GM12878 (cell line): ENCODE measurements around the gene ITPR3. TPM values are rescaled to one million over a fixed set of nuclear protein-coding genes. Genes with fewer than 3 reads are reported as not detected.

ENCODE experiments used
- ATAC-seq: fragments of 200-7000 bp; cut with Tn5 transposase; 3 replicates; pipeline ENCODE4 v1.9.1; 2020; ENCODE audit warnings: mild to moderate bottlenecking, moderate library complexity
- BruUV-seq: library from RNA; stranded (reverse); fragments of 400-500 nt; replicated peaks from 2 replicates; lab custom pipeline; 2021; lab: Mats Ljungman, UMichigan
- CTCF ChIA-PET: fragments of 300-600 bp; sonication (Branson Sonifier 250); formaldehyde crosslinking; extraction: SDS; loops from one replicate; lab custom pipeline; 2021; ENCODE audit warnings: inconsistent platforms; lab: Yijun Ruan, JAX
- POLR2A ChIA-PET: fragments of 350-600 bp; formaldehyde crosslinking; extraction: SDS; loops from one replicate; lab custom pipeline; 2021; ENCODE audit warnings: inconsistent platforms; lab: Charles Lee
- RAD21 ChIA-PET: fragments of 300-600 bp; sonication (Branson Sonifier 250); formaldehyde crosslinking; loops from one replicate; lab custom pipeline; 2023; ENCODE audit warnings: antibody characterized with exemption; ENCODE audit not compliant: unreplicated experiment; lab: Charles Lee
- SMC1A ChIA-PET: fragments of 300-600 bp; sonication (Branson Sonifier 250); formaldehyde crosslinking; loops from one replicate; lab custom pipeline; 2023; ENCODE audit not compliant: unreplicated experiment, uncharacterized antibody; lab: Charles Lee
- DNase-seq: peaks from one replicate; pipeline ENCODE4 v3.0.0-alpha.2; 2011; ENCODE audit warnings: low read depth, low spot score
- FAIRE-seq: peaks from 3 replicates; lab custom pipeline; 2011; peaks lifted over from hg19 to GRCh38; lab: Jason Lieb, UNC
- H2AFZ ChIP-seq: 2 replicates; pipeline ENCODE4 v1.6.0; 2011; ENCODE audit warnings: low read depth, low read length, control low read depth; ENCODE audit not compliant: control insufficient read depth
- H3K27ac ChIP-seq: 2 replicates; pipeline ENCODE4 v1.5.1; 2011; ENCODE audit warnings: control low read depth; ENCODE audit not compliant: control insufficient read depth, insufficient read depth
- H3K27me3 ChIP-seq, 2 experiments: replicated peaks in 1 of 2; 2 replicates each; pipeline versions ENCODE4 v1.6.0 to v1.6.1; 2011; ENCODE audit warnings: low read length in 1 of 2; ENCODE audit not compliant: control insufficient read depth in 2 of 2, insufficient read depth in 2 of 2
- H3K36me3 ChIP-seq, 2 experiments: 2 replicates each; pipeline ENCODE4 v1.5.1; 2011; ENCODE audit warnings: low read length in 1 of 2; ENCODE audit not compliant: control insufficient read depth in 2 of 2, insufficient read depth in 2 of 2
- H3K4me1 ChIP-seq: 2 replicates; pipeline ENCODE4 v1.6.1; 2011; ENCODE audit warnings: mild to moderate bottlenecking, low read length, moderate library complexity, mixed read lengths; ENCODE audit not compliant: control insufficient read depth, insufficient read depth
- H3K4me2 ChIP-seq: 2 replicates; pipeline ENCODE4 v1.6.0; 2011; ENCODE audit warnings: control low read depth; ENCODE audit not compliant: control insufficient read depth, insufficient read depth
- H3K4me3 ChIP-seq: fragments of 200-600 bp; sonication (generic); 2 replicates; pipeline ENCODE4 v1.5.1; 2016
- H3K79me2 ChIP-seq: 2 replicates; pipeline ENCODE4 v1.6.0; 2011; ENCODE audit warnings: low read length; ENCODE audit not compliant: control insufficient read depth, insufficient read depth
- H3K9ac ChIP-seq: 2 replicates; pipeline ENCODE4 v1.8.0; 2011; ENCODE audit warnings: low read length, control low read depth, mixed read lengths; ENCODE audit not compliant: control insufficient read depth, insufficient read depth
- H3K9me3 ChIP-seq: replicated peaks from 3 replicates; pipeline ENCODE4 v1.5.1; 2011; ENCODE audit warnings: mild to moderate bottlenecking, low read length; ENCODE audit not compliant: control insufficient read depth, insufficient read depth
- H4K20me1 ChIP-seq: 2 replicates; pipeline ENCODE4 v1.6.0; 2011; ENCODE audit not compliant: control insufficient read depth, insufficient read depth
- BHLHE40 ChIP-seq, 2 experiments: fragments of 450-650 bp in 1 of 2; IDR thresholded peaks; 2 replicates each; pipeline ENCODE4 v1.6.1; 2011 to 2017; ENCODE audit warnings: low read depth in 2 of 2, borderline replicate concordance in 1 of 2, improper control_type of control experiment in 1 of 2, low read length in 1 of 2, mild to moderate bottlenecking in 1 of 2
- CBX3 ChIP-seq: fragments of 200-600 bp; sonication (generic); IDR thresholded peaks from 2 replicates; pipeline ENCODE4 v1.6.1; 2016; ENCODE audit warnings: low read depth, borderline replicate concordance
- EP300 ChIP-seq, 2 experiments: fragments of 150-350 bp in 1 of 2; IDR thresholded peaks; 2 replicates each; pipeline ENCODE4 v1.6.1; 2011 to 2012; ENCODE audit warnings: low read depth in 2 of 2, low read length in 2 of 2, borderline replicate concordance in 1 of 2, improper control_type of control experiment in 1 of 2, inconsistent platforms in 1 of 2; ENCODE audit not compliant: control insufficient read depth in 1 of 2
- HCFC1 ChIP-seq: fragments of 150-350 bp; IDR thresholded peaks from 2 replicates; pipeline ENCODE4 v1.6.1; 2014; ENCODE audit warnings: low read length
- KLF5 ChIP-seq: fragments of 450-650 bp; IDR thresholded peaks from 2 replicates; pipeline ENCODE4 v1.6.1; 2014; ENCODE audit warnings: mild to moderate bottlenecking; ENCODE audit not compliant: partially characterized antibody
- MYB ChIP-seq: fragments of 150-350 bp; IDR thresholded peaks from 2 replicates; pipeline ENCODE4 v1.6.1; 2014; ENCODE audit warnings: mild to moderate bottlenecking, low read depth, low read length, borderline replicate concordance
- NFYB ChIP-seq: IDR thresholded peaks from 2 replicates; pipeline ENCODE4 v1.6.1; 2011; ENCODE audit warnings: low read depth, mild to moderate bottlenecking, low read length, improper control_type of control experiment, moderate library complexity; ENCODE audit not compliant: insufficient read depth
- RFX5 ChIP-seq: IDR thresholded peaks from 2 replicates; pipeline ENCODE4 v1.6.1; 2011; ENCODE audit warnings: low read depth, low read length, improper control_type of control experiment
- SIX5 ChIP-seq: IDR thresholded peaks from 2 replicates; pipeline ENCODE4 v1.6.1; 2011; ENCODE audit warnings: mild to moderate bottlenecking, low read depth, low read length, moderate library complexity; ENCODE audit not compliant: severe bottlenecking
- ZNF207 ChIP-seq: fragments of 450-650 bp; IDR thresholded peaks from 2 replicates; pipeline ENCODE4 v1.6.1; 2014; ENCODE audit warnings: antibody characterized with exemption, mild to moderate bottlenecking, borderline replicate concordance
- WGBS: methylation state at CpG from one replicate; pipeline ENCODE4 v1.1.6; 2016; ENCODE audit warnings: low lambda C conversion rate; ENCODE audit not compliant: insufficient replicate concordance, insufficient coverage; ENCODE audit errors: missing lambda C conversion rate; 5-methylcytosine and 5-hydroxymethylcytosine counted together
- in situ Hi-C: fragments of 300-500 bp; cut with MboI; formaldehyde crosslinking; loops from 9 replicates; pipeline ENCODE4 v1.14.3; 2018; ENCODE audit warnings: mixed read lengths
- intact Hi-C: fragments of 100-400 bp; cut with micrococcal nuclease; formaldehyde crosslinking; loops from one replicate; pipeline ENCODE4 v1.14.2; 2022; ENCODE audit not compliant: unreplicated experiment
- polyA plus RNA-seq, 11 experiments: library from polyadenylated mRNA; depleted of rRNA in 4 of 11; unstranded in 6 of 11; stranded (reverse) in 5 of 11; fragments of >200 nt; fragmentation: Nextera tagmentation in 4 of 11; fragmentation: Illumina TruSeq in 1 of 11; extraction: Ambion mirVana in 4 of 11; extraction: Trizol in 1 of 11; gene quantifications; 1 replicate in 1 of 11; 2 replicates in 10 of 11; pipeline versions ENCODE4 v1.2.1 to v1.2.3, GENCODE V29; 2011 to 2016; ENCODE audit warnings: inconsistent platforms in 2 of 11, missing spikeins in 2 of 11, low read depth in 1 of 11
- total RNA-seq, 4 experiments: library from RNA; depleted of rRNA in 3 of 4; stranded (reverse); fragments of >200 nt in 3 of 4; fragmentation: Illumina TruSeq in 1 of 4; extraction: Trizol in 1 of 4; gene quantifications; 2 replicates each; pipeline versions ENCODE4 v1.2.1 to v1.2.3, GENCODE V29; 2013 to 2021
- TF ChIP-seq, protein P1 (sequence below): fragments of 450-650 bp; IDR thresholded peaks from 2 replicates; pipeline ENCODE4 v1.6.1; 2014; ENCODE audit warnings: mild to moderate bottlenecking
- TF ChIP-seq, protein P2 (sequence below): fragments of 450-650 bp; IDR thresholded peaks from 2 replicates; pipeline ENCODE4 v1.6.1; 2018; ENCODE audit warnings: borderline replicate concordance, mild to moderate bottlenecking; ENCODE audit not compliant: partially characterized antibody

The ITPR3 gene
- total and polyA plus RNA-seq, 10 of the 15 experiments (the other 5 are each of a cell fraction or from before 2014, with no cell fraction given) = 0.32 to 34.0 (median 11.9) TPM

DNA sequence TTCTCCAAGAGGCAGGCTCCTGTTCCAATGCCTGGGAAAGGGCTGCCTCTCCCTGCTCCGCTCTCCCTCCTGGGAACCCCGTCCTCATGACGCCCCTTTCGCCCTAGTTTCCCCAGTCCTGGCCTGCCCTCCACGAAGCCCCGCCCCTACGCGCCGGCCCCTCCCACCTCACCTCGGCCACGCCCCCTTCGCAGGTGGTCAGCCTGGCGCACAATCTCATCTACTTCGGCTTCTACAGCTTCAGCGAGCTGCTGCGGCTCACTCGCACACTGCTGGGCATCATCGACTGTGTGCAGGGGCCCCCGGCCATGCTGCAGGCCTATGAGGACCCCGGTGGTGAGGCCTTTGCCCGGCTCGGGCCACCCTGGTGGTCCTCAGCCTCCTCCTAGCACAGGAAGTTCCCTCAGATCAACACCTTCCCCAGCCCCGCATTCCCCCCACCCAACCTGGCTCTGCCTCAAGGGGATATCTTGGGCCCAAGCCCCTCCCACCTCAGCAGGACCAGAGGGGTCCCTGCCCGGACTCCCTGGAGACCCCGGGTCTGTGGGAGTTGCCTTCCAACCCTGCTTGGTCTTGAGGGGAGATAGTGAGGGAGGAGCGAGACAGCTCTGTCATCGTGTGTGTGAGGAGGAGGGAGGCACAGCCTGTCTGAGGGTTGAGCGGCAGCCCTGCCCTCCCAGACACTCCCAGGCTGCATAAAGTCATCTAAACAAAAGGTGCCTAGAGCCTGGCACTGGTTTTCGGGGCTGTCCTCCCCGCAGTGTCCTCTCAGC lies 50.0 kb downstream of the ITPR3 start:
- H3K79me2 ChIP-seq = no peaks in the 10 kb centered on the region
- no peak for TF ChIP-seq BHLHE40 (IDR thresholded peaks at IDR 0.05; ENCODE audit: borderline replicate concordance in 1 of 2, low read depth in 2 of 2, low read length in 1 of 2)
- TF ChIP-seq SIX5 = no peak
- no peak overlapping the region for H3K27ac ChIP-seq
- peaks cover 20 to 39% of the 10 kb centered on the region in 2 experiments for H3K36me3 ChIP-seq
- 90% methylated on average over 30 of the region's 30 CpGs for WGBS
- RAD21 ChIA-PET = no interaction called here
- CTCF ChIA-PET = interaction anchor here (1.3 to 1.5 kb wide), 2 partner anchors 29 to 64 kb away, joined by 5 to 6 read pairs; no protein-coding TSS in a partner anchor
- intact Hi-C loops = loop anchor here (1.0 kb wide), 1 partner anchor 25 kb away; no protein-coding TSS in a partner anchor
- in situ Hi-C loops = no loop called here
- no peak overlapping the region for H3K9ac ChIP-seq
- no peaks in the 10 kb centered on the region for H3K4me1 ChIP-seq
- no TSS peak for BruUV-seq
- H3K27me3 ChIP-seq = no peaks in the 10 kb centered on the region
- DNase-seq (no peak), FAIRE-seq (no peak), ATAC-seq (no peak)
- H3K4me2 ChIP-seq = no peak overlapping the region
- H3K9me3 ChIP-seq = no peaks in the 10 kb centered on the region
- SMC1A ChIA-PET = interaction anchor here (1.2 kb wide), 1 partner anchor 26 kb away, joined by 3 read pairs; no protein-coding TSS in a partner anchor
- no peak overlapping the region for H3K4me3 ChIP-seq
- POLR2A ChIA-PET = no interaction called here
- H4K20me1 ChIP-seq = no peaks in the 10 kb centered on the region
- H2AFZ ChIP-seq = no peak overlapping the region

DNA sequence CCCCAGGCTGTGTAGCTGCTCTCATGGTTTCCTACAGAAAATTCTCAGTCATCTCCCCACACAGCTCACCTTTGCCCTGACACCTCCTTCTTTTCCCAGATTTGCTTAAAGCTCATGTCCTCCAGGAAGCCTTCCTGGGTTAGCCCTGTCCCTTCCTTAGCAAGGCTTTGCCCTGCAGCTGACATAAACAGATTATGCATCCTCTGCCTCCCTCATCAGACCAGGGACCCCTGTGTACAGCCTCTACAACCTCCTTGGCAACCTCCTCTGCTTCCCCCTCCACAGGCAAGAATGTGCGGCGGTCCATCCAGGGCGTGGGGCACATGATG lies 50.6 kb downstream of the ITPR3 start:
- ChIA-PET SMC1A (interaction anchor here (1.2 kb wide), 1 partner anchor 26 kb away, joined by 3 read pairs; no protein-coding TSS in a partner anchor), POLR2A (interaction anchor here (1.1 kb wide), 1 partner anchor 84 kb away, joined by 4 read pairs; no protein-coding TSS in a partner anchor)
- no peak for TF ChIP-seq KLF5
- TF ChIP-seq RFX5 = no peak
- TF ChIP-seq, protein P1, sequence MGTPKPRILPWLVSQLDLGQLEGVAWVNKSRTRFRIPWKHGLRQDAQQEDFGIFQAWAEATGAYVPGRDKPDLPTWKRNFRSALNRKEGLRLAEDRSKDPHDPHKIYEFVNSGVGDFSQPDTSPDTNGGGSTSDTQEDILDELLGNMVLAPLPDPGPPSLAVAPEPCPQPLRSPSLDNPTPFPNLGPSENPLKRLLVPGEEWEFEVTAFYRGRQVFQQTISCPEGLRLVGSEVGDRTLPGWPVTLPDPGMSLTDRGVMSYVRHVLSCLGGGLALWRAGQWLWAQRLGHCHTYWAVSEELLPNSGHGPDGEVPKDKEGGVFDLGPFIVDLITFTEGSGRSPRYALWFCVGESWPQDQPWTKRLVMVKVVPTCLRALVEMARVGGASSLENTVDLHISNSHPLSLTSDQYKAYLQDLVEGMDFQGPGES = no peak
- TF ChIP-seq CBX3 = no peak
- TF ChIP-seq EP300 (IDR thresholded peaks at IDR 0.05; ENCODE audit: borderline replicate concordance in 1 of 2, control insufficient read depth in 1 of 2, low read depth in 2 of 2, low read length in 2 of 2) = no peak
- TF ChIP-seq ZNF207 = no peak
- TF ChIP-seq NFYB = no peak
- no peak for TF ChIP-seq MYB
- TF ChIP-seq, protein P2, sequence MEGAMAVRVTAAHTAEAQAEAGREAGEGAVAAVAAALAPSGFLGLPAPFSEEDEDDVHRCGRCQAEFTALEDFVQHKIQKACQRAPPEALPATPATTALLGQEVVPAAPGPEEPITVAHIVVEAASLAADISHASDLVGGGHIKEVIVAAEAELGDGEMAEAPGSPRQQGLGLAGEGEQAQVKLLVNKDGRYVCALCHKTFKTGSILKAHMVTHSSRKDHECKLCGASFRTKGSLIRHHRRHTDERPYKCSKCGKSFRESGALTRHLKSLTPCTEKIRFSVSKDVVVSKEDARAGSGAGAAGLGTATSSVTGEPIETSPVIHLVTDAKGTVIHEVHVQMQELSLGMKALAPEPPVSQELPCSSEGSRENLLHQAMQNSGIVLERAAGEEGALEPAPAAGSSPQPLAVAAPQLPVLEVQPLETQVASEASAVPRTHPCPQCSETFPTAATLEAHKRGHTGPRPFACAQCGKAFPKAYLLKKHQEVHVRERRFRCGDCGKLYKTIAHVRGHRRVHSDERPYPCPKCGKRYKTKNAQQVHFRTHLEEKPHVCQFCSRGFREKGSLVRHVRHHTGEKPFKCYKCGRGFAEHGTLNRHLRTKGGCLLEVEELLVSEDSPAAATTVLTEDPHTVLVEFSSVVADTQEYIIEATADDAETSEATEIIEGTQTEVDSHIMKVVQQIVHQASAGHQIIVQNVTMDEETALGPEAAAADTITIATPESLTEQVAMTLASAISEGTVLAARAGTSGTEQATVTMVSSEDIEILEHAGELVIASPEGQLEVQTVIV = no peak
- no peak for TF ChIP-seq HCFC1

More for the DNA sequence above, 50.6 kb downstream of the ITPR3 start:
- DNase-seq (no peak), FAIRE-seq (no peak), ATAC-seq (no peak)
- no peak overlapping the region for H3K4me2 ChIP-seq
- H3K9ac ChIP-seq = no peak overlapping the region
- no peaks in the 10 kb centered on the region for H3K79me2 ChIP-seq
- ChIA-PET CTCF (interaction anchor here (0.9 to 1.3 kb wide), 2 partner anchors 17 to 65 kb away, joined by 3 to 6 read pairs; no protein-coding TSS in a partner anchor), RAD21 (no interaction called here)
- BruUV-seq = no TSS peak
- H3K9me3 ChIP-seq = no peaks in the 10 kb centered on the region
- intact Hi-C loops (no loop called here), in situ Hi-C loops (no loop called here)
- H3K4me1 ChIP-seq = no peaks in the 10 kb centered on the region
- no peak overlapping the region for H3K4me3 ChIP-seq
- 98% methylated on average over 3 of the region's 3 CpGs for WGBS
- H4K20me1 ChIP-seq = no peaks in the 10 kb centered on the region
- H3K27ac ChIP-seq = no peak overlapping the region
- peaks cover 25 to 39% of the 10 kb centered on the region in 2 experiments for H3K36me3 ChIP-seq
- H2AFZ ChIP-seq = no peak overlapping the region
- no peaks in the 10 kb centered on the region for H3K27me3 ChIP-seq
